ENCODE data around the gene RIMBP2. TPM values are rescaled to one million over a fixed set of nuclear protein-coding genes. Genes with fewer than 3 reads are reported as not detected.

Gene RIMBP2
- total and polyA plus RNA-seq, 4 donors, result 0.05 to 2.9 (median 0.95) TPM

- no peak overlapping the region for H3K9ac ChIP-seq (ENCODE audit: insufficient read depth in 1 of 2, low read length in 2 of 2)
- no peaks in the 10 kb centered on the region for H3K36me3 ChIP-seq (ENCODE audit: control insufficient read depth in 4 of 4, insufficient read depth in 4 of 4, low read length in 4 of 4)
- peaks cover 0 to 5% (median 0%) of the 10 kb centered on the region in 5 donors for H3K4me1 ChIP-seq (ENCODE audit: control insufficient read depth in 5 of 5, insufficient read depth in 5 of 5, low read length in 5 of 5)
- H3K27ac ChIP-seq (ENCODE audit: low read depth in 1 of 2, low read length in 1 of 2), result no peak overlapping the region
- ATAC-seq (ENCODE audit: insufficient read depth, low FRiP score) (no peak), DNase-seq (no peak)
- 84 to 92% methylated on average over 7 of the region's 7 CpGs for WGBS, 2 donors
- peaks cover 0 to 7% (median 0%) of the 10 kb centered on the region in 4 donors for H3K9me3 ChIP-seq (ENCODE audit: control insufficient read depth in 4 of 4, insufficient read depth in 3 of 4, low read length in 3 of 4)
- peaks cover 0 to 5% (median 0%) of the 10 kb centered on the region in 3 donors for H3K27me3 ChIP-seq (ENCODE audit: control insufficient read depth in 3 of 3, insufficient read depth in 3 of 3, low read length in 2 of 3)
- no peak overlapping the region for H3K4me3 ChIP-seq
- TF ChIP-seq CTCF (IDR thresholded peaks at IDR 0.05; ENCODE audit: control extremely low read depth, extremely low read depth), result no peak
These were observed 226.8 kb downstream of the RIMBP2 start for GRCh38 chr12:130489293-130489692.

GRCh38 chr12:130488358-130488710 is 227.8 kb downstream of the RIMBP2 start:
- H3K27me3 ChIP-seq (ENCODE audit: control insufficient read depth in 3 of 3, insufficient read depth in 3 of 3, low read length in 2 of 3), result peaks cover 0 to 5% (median 0%) of the 10 kb centered on the region in 3 donors
- 79 to 83% methylated on average over 5 of the region's 5 CpGs for WGBS, 2 donors
- TF ChIP-seq CTCF (IDR thresholded peaks at IDR 0.05; ENCODE audit: control extremely low read depth, extremely low read depth), result no peak
- no peak overlapping the region for H3K27ac ChIP-seq (ENCODE audit: low read depth in 1 of 2, low read length in 1 of 2)
- no peak overlapping the region for H3K9ac ChIP-seq (ENCODE audit: insufficient read depth in 1 of 2, low read length in 2 of 2)
- H3K36me3 ChIP-seq (ENCODE audit: control insufficient read depth in 4 of 4, insufficient read depth in 4 of 4, low read length in 4 of 4), result no peaks in the 10 kb centered on the region
- peaks cover 0 to 5% (median 0%) of the 10 kb centered on the region in 5 donors for H3K4me1 ChIP-seq (ENCODE audit: control insufficient read depth in 5 of 5, insufficient read depth in 5 of 5, low read length in 5 of 5)
- no peak overlapping the region for H3K4me3 ChIP-seq
- DNase-seq (no peak), ATAC-seq (ENCODE audit: insufficient read depth, low FRiP score) (no peak)
- H3K9me3 ChIP-seq (ENCODE audit: control insufficient read depth in 4 of 4, insufficient read depth in 3 of 4, low read length in 3 of 4), result peaks cover 0 to 7% (median 0%) of the 10 kb centered on the region in 4 donors

GRCh38 chr12:130487636-130488357 is 228.3 kb downstream of the RIMBP2 start:
- Histone ChIP-seq H3K27ac (ENCODE audit: low read depth in 1 of 2, low read length in 1 of 2) (no peak overlapping the region), H3K4me1 (ENCODE audit: control insufficient read depth in 5 of 5, insufficient read depth in 5 of 5, low read length in 5 of 5) (peaks cover 0 to 5% (median 0%) of the 10 kb centered on the region in 5 donors), H3K4me3 (no peak overlapping the region), H3K9me3 (ENCODE audit: control insufficient read depth in 4 of 4, insufficient read depth in 3 of 4, low read length in 3 of 4) (peaks cover 0 to 7% (median 0%) of the 10 kb centered on the region in 4 donors), H3K36me3 (ENCODE audit: control insufficient read depth in 4 of 4, insufficient read depth in 4 of 4, low read length in 4 of 4) (no peaks in the 10 kb centered on the region), H3K27me3 (ENCODE audit: control insufficient read depth in 3 of 3, insufficient read depth in 3 of 3, low read length in 2 of 3) (peaks cover 0 to 5% (median 0%) of the 10 kb centered on the region in 3 donors), H3K9ac (ENCODE audit: insufficient read depth in 1 of 2, low read length in 2 of 2) (no peak overlapping the region)
- ATAC-seq (ENCODE audit: insufficient read depth, low FRiP score), result no peak
- WGBS, 2 donors, result 85 to 90% methylated on average over 11 of the region's 11 CpGs
- no peak for TF ChIP-seq CTCF (IDR thresholded peaks at IDR 0.05; ENCODE audit: control extremely low read depth, extremely low read depth)
- no peak for DNase-seq

Data from lung (tissue), 12 donors.